Right atrium auricular region (tissue), 2 donors: Measurements from ENCODE around the gene FAM13A. TPM values are rescaled to one million over a fixed set of nuclear protein-coding genes. Genes with fewer than 3 reads are reported as not detected.
A peak's percentile ranks its signal among the peaks of the same experiment; 100 is the strongest.

Experiments
- DNase-seq: peaks from one replicate; pipeline ENCODE4 v3.0.0-alpha.2; 2019; ENCODE audit warnings: low spot score
- H3K27ac ChIP-seq, 2 donors: fragments of 200-600 bp; sonication (generic); 1 replicate in 1 of 2; 2 replicates in 1 of 2; pipeline ENCODE4 v1.5.1; 2016 to 2019
- H3K27me3 ChIP-seq, 2 donors: fragments of 200-600 bp; sonication (generic); one replicate each; pipeline versions ENCODE4 v1.5.1 to v1.6.0; 2017 to 2019
- H3K36me3 ChIP-seq: fragments of 200-600 bp; sonication (generic); one replicate; pipeline ENCODE4 v1.5.1; 2016
- H3K4me1 ChIP-seq, 2 donors: fragments of 200-600 bp; sonication (generic); one replicate each; pipeline versions ENCODE4 v1.5.1 to v1.6.0; 2017 to 2019
- H3K4me3 ChIP-seq, 2 donors: fragments of 200-600 bp; sonication (generic); 1 replicate in 1 of 2; 2 replicates in 1 of 2; pipeline ENCODE4 v1.5.1; 2017 to 2019; ENCODE audit warnings: mild to moderate bottlenecking in 1 of 2, moderate library complexity in 1 of 2
- H3K9me3 ChIP-seq, 2 donors: fragments of 200-600 bp; sonication (generic); one replicate each; pipeline ENCODE4 v1.5.1; 2019
- total RNA-seq, 2 donors: library from RNA; depleted of rRNA; stranded (reverse); fragments of >200 nt; gene quantifications; one replicate each; pipeline ENCODE4 v1.1.0, GENCODE V29; 2016
- TF ChIP-seq, protein P1 (sequence below), 2 donors: fragments of 200-600 bp; sonication (generic); IDR thresholded peaks; one replicate each; pipeline ENCODE4 v1.5.1; 2019; ENCODE audit warnings: antibody characterized with exemption in 2 of 2

Gene FAM13A
- total RNA-seq, 2 donors from 2014 or later = 8.1 to 13.6 TPM

DNA sequence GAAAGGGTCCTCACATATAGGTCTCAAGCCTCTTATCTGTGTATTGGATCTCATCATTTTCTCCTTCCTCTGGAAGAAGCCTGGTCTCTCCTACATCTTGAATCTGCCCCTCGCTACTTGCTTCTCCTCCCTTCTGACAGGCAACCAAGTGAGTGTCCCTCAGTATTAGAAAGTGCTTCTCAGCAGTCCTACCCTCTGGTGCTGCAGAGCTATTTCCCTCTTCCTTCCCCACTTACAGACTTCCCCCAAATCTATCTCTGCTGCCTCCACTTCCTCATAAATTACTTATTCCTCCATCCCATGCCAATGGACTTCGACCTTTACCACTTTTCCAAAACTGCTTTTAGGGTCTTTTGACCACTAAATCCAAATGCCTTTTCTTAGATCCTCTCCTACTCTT is 230.2 kb downstream of the FAM13A start:
- DNase-seq = no peak
- Histone ChIP-seq H3K9me3 (no peaks in the 10 kb centered on the region), H3K27me3 (no peaks in the 10 kb centered on the region), H3K27ac (no peak overlapping the region), H3K4me3 (no peak overlapping the region), H3K36me3 (no peaks in the 10 kb centered on the region), H3K4me1 (no peaks in the 10 kb centered on the region)
- TF ChIP-seq, protein P1, sequence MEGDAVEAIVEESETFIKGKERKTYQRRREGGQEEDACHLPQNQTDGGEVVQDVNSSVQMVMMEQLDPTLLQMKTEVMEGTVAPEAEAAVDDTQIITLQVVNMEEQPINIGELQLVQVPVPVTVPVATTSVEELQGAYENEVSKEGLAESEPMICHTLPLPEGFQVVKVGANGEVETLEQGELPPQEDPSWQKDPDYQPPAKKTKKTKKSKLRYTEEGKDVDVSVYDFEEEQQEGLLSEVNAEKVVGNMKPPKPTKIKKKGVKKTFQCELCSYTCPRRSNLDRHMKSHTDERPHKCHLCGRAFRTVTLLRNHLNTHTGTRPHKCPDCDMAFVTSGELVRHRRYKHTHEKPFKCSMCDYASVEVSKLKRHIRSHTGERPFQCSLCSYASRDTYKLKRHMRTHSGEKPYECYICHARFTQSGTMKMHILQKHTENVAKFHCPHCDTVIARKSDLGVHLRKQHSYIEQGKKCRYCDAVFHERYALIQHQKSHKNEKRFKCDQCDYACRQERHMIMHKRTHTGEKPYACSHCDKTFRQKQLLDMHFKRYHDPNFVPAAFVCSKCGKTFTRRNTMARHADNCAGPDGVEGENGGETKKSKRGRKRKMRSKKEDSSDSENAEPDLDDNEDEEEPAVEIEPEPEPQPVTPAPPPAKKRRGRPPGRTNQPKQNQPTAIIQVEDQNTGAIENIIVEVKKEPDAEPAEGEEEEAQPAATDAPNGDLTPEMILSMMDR (IDR thresholded peaks at IDR 0.05) = no peak

DNA sequence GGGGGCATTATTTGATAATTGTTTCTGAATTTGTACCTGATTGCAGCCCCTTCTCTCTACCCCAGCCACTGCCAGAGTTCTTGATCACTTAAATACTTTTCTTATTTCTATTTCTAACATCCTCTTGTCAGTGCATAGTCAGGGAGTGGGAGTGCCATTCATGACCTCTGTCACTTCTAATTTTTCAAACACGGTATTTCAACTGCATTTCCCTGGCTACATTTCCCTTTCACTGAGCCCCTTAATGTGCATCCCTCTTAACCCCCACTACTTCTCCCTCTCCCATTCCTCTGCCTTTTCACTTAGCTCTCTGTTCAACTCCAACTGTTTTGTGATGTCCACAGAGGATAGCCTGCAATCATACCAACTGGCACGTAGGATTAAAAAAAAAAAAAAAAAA is 231.1 kb downstream of the FAM13A start:
- Histone ChIP-seq H3K36me3 (no peaks in the 10 kb centered on the region), H3K27me3 (no peaks in the 10 kb centered on the region), H3K4me3 (no peak overlapping the region), H3K9me3 (no peaks in the 10 kb centered on the region), H3K27ac (no peak overlapping the region), H3K4me1 (peaks cover 0 to 5% of the 10 kb centered on the region in 2 donors)
- no peak for DNase-seq
- TF ChIP-seq, protein P1 (IDR thresholded peaks at IDR 0.05) = no peak

DNA sequence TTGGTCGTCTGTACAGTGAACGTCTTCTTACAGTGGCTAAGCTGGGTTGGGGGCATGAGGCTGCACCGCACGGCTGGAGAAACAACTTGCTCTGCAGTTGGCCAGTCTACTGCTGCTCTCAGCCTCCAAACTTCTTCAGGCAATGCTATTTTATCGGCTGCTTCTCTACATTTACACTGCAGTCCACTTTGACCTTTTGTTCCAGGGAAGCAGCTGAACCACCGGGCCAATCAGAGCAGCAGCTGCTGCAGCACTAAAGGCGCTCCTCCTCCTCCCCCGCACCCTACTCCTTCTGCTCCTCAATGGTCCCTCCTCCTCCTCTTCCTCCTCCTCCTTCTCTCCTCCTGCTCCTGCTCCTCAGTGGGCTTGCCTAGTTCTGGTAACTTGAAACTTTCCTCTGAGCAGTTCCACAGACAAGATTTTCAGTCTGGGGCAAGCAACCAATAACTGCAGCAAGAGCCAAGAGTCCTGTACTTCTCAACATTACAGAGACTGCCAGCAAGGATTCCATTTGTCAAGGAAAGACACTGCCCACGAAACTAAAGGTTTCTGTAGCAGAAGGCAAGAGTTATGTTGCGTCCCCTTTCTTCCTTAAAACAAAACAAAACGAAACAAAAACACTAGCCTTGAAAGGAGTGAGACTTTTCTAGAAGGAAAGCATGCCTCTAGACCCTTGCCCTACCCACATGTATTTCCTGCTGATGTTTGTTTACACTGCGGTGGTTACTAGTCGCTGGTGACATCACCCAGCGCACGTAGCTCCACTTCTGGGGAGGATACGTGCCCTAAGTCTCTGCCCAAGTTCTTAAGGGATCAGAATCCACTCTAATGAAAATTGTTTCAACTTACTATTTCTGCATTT is 233.7 kb downstream of the FAM13A start:
- no peaks in the 10 kb centered on the region for H3K36me3 ChIP-seq
- peaks cover 0 to 29% of the 10 kb centered on the region in 2 donors for H3K4me1 ChIP-seq
- H3K4me3 ChIP-seq = peak overlapping the region; percentile 42 to 56
- no peaks in the 10 kb centered on the region for H3K9me3 ChIP-seq
- TF ChIP-seq, protein P1 (IDR thresholded peaks at IDR 0.05) = no peak
- H3K27ac ChIP-seq = peak overlapping the region; percentile 80 to 82
- peak; percentile 93 for DNase-seq
- H3K27me3 ChIP-seq = no peaks in the 10 kb centered on the region

DNA sequence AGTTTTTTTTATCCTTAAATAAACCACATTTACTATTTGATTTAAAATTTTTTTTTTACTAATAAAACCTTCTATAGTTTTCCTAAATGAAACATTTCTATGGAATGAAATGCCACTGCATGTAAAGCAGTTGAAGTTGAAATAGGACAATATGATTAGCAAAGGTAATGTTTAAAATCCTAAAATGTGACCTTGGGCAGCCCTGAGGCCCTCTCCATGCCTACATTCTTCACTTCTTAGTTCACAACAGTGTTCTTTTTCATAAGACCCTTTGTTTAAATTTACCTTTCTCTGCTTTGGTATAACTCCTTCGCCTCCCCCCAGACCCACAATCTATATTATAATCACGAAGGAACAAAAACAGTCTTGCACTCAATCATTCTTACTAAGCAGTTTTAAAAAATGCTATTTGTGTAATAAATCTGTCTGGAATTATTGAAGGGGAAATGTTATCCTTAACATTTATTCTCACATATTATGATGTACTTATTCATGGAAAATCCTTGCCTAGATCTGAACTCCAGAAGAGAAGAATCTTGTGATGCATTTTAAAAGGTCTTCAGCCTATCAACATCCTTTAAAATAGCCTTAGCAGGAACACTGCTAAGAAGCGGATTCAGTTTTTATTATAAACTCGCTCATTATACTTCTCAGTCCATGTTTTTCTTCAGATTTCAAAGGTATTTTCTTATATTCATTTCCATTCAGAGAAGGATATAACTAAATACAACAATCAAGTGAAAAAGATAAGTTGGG is 234.8 kb downstream of the FAM13A start:
- H3K9me3 ChIP-seq = no peaks in the 10 kb centered on the region
- H3K36me3 ChIP-seq = no peaks in the 10 kb centered on the region
- H3K4me1 ChIP-seq = peaks cover 0 to 34% of the 10 kb centered on the region in 2 donors
- no peaks in the 10 kb centered on the region for H3K27me3 ChIP-seq
- H3K4me3 ChIP-seq = peak overlapping the region; percentile 42 to 56
- TF ChIP-seq, protein P1 (IDR thresholded peaks at IDR 0.05) = no peak
- H3K27ac ChIP-seq = peak overlapping the region; percentile 80 to 82
- DNase-seq = no peak

DNA sequence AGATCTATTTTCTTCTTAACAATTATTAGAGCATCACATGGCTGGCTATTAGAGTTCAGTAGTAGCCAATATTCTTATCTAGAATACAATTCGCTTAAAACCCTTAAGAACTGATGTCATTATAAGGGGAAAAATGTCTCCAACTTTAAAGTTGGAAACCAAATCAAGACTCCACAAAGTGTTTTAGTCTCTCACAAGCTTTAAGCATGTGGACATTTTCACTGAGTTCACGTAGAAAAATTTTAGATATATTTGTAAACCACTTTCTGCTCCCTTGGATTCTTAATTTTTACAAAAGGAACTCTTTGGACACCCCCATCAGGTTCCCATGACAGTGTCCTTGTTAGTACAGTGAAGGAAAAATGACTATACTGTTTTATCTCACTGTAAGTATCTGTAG is 235.5 kb downstream of the FAM13A start:
- no peaks in the 10 kb centered on the region for H3K27me3 ChIP-seq
- peaks cover 0 to 34% of the 10 kb centered on the region in 2 donors for H3K4me1 ChIP-seq
- peak overlapping the region; percentile 9 to 80 for H3K27ac ChIP-seq
- TF ChIP-seq, protein P1 (IDR thresholded peaks at IDR 0.05) = no peak
- DNase-seq = no peak
- H3K36me3 ChIP-seq = no peaks in the 10 kb centered on the region
- peak overlapping the region; percentile 42 to 56 for H3K4me3 ChIP-seq
- no peaks in the 10 kb centered on the region for H3K9me3 ChIP-seq
